Loucy (cell line): Measurements from ENCODE around the gene RBFOX2.
"Not testable (repeated sequence)": the region's sequence is repeated elsewhere in the genome, so short reads cannot be mapped to it uniquely, and the experiment has no call there.

Experiments used
- H2AFZ ChIP-seq: fragments of 200-600 bp; sonication (generic); 2 replicates; pipeline ENCODE4 v1.6.0; 2016; ENCODE audit warnings: antibody characterized with exemption, mild to moderate bottlenecking, low read length, moderate library complexity
- H3F3A ChIP-seq: fragments of 200-600 bp; 2 replicates; pipeline ENCODE4 v1.6.0; 2016; ENCODE audit warnings: antibody characterized with exemption, low read depth, mild to moderate bottlenecking
- H3K27me3 ChIP-seq: fragments of 200-600 bp; sonication (generic); 2 replicates; pipeline ENCODE4 v1.6.1; 2014; ENCODE audit warnings: low read length, mild to moderate bottlenecking; ENCODE audit not compliant: insufficient read depth, poor library complexity, severe bottlenecking
- H3K36me3 ChIP-seq: fragments of 200-600 bp; sonication (generic); 2 replicates; pipeline ENCODE4 v1.6.1; 2016; ENCODE audit warnings: low read length; ENCODE audit not compliant: insufficient read depth
- H3K4me1 ChIP-seq: fragments of 200-600 bp; sonication (generic); 2 replicates; pipeline ENCODE4 v1.5.1; 2014; ENCODE audit warnings: low read length, mild to moderate bottlenecking; ENCODE audit not compliant: insufficient read depth, poor library complexity, severe bottlenecking
- H3K4me2 ChIP-seq: fragments of 200-600 bp; sonication (generic); 2 replicates; pipeline ENCODE4 v1.6.0; 2014; ENCODE audit warnings: antibody characterized with exemption, low read length, low read depth, mild to moderate bottlenecking; ENCODE audit not compliant: poor library complexity, severe bottlenecking
- H3K4me3 ChIP-seq: fragments of 200-600 bp; sonication (generic); 2 replicates; pipeline ENCODE4 v1.5.1; 2014; ENCODE audit warnings: low read length, mild to moderate bottlenecking, mixed read lengths; ENCODE audit not compliant: poor library complexity, severe bottlenecking
- H3K79me2 ChIP-seq: fragments of 200-600 bp; sonication (generic); 2 replicates; pipeline ENCODE4 v1.6.1; 2014; ENCODE audit warnings: low read length; ENCODE audit not compliant: insufficient read depth
- H3K9ac ChIP-seq: fragments of 200-600 bp; sonication (generic); 2 replicates; pipeline ENCODE4 v1.6.0; 2014; ENCODE audit warnings: mild to moderate bottlenecking, low read depth, low read length, moderate library complexity; ENCODE audit not compliant: poor library complexity, severe bottlenecking
- H3K9me2 ChIP-seq: fragments of 200-600 bp; sonication (generic); replicated peaks from 2 replicates; pipeline ENCODE4 v1.6.1; 2016; ENCODE audit warnings: low read depth, low read length, mixed read lengths
- H3K9me3 ChIP-seq: fragments of 200-600 bp; sonication (generic); 2 replicates; pipeline ENCODE4 v1.6.1; 2014; ENCODE audit warnings: mild to moderate bottlenecking, antibody characterized with exemption, low read length, low read depth; ENCODE audit not compliant: insufficient read depth
- H4K20me1 ChIP-seq: fragments of 200-600 bp; sonication (generic); 2 replicates; pipeline ENCODE4 v1.6.0; 2014; ENCODE audit warnings: antibody characterized with exemption, low read length, mild to moderate bottlenecking; ENCODE audit not compliant: insufficient read depth, poor library complexity, severe bottlenecking
- EZH2phosphoT487 ChIP-seq: fragments of 200-600 bp; IDR thresholded peaks from 2 replicates; pipeline ENCODE4 v1.6.1; 2018; ENCODE audit warnings: antibody characterized with exemption, mild to moderate bottlenecking, moderate library complexity, borderline replicate concordance
- TF ChIP-seq, protein P1 (sequence below): fragments of 200-600 bp; sonication (generic); conservative IDR thresholded peaks from 2 replicates; pipeline ENCODE4 v1.5.1; 2014; ENCODE audit warnings: mild to moderate bottlenecking, antibody characterized with exemption, low read length

The RBFOX2 gene

DNA sequence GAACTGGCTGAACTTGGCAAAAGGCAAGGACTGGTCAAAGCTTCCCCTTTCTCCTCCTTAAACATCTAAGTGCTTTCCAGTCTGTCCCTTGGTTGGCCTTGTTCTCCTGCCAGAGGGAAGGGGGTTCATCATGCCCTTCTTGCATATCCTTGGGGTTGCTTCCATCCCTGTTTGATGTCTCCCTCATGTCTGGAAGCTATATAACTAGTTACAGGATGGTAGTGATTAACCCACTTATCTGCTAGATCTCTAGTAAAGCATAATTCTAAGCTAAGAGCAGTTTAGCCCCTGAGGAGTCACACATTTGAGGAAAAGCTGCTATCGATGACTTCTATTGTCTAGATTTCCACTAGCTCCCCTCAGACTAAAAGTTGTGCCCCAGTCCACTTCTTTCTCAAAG is 288.0 kb downstream of the RBFOX2 start:
- H3K79me2 ChIP-seq, result no peaks in the 10 kb centered on the region
- TF ChIP-seq, protein P1, sequence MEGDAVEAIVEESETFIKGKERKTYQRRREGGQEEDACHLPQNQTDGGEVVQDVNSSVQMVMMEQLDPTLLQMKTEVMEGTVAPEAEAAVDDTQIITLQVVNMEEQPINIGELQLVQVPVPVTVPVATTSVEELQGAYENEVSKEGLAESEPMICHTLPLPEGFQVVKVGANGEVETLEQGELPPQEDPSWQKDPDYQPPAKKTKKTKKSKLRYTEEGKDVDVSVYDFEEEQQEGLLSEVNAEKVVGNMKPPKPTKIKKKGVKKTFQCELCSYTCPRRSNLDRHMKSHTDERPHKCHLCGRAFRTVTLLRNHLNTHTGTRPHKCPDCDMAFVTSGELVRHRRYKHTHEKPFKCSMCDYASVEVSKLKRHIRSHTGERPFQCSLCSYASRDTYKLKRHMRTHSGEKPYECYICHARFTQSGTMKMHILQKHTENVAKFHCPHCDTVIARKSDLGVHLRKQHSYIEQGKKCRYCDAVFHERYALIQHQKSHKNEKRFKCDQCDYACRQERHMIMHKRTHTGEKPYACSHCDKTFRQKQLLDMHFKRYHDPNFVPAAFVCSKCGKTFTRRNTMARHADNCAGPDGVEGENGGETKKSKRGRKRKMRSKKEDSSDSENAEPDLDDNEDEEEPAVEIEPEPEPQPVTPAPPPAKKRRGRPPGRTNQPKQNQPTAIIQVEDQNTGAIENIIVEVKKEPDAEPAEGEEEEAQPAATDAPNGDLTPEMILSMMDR, result no peak
- no peak for TF ChIP-seq EZH2phosphoT487
- no peak overlapping the region for H3K4me2 ChIP-seq
- H3K4me1 ChIP-seq, result no peaks in the 10 kb centered on the region
- H3F3A ChIP-seq, result no peaks in the 10 kb centered on the region
- H2AFZ ChIP-seq, result no peak overlapping the region
- no peaks in the 10 kb centered on the region for H3K9me2 ChIP-seq
- H4K20me1 ChIP-seq, result no peaks in the 10 kb centered on the region
- no peaks in the 10 kb centered on the region for H3K9me3 ChIP-seq
- H3K4me3 ChIP-seq, result no peak overlapping the region
- H3K27me3 ChIP-seq, result no peaks in the 10 kb centered on the region
- no peaks in the 10 kb centered on the region for H3K36me3 ChIP-seq
- no peak overlapping the region for H3K9ac ChIP-seq

DNA sequence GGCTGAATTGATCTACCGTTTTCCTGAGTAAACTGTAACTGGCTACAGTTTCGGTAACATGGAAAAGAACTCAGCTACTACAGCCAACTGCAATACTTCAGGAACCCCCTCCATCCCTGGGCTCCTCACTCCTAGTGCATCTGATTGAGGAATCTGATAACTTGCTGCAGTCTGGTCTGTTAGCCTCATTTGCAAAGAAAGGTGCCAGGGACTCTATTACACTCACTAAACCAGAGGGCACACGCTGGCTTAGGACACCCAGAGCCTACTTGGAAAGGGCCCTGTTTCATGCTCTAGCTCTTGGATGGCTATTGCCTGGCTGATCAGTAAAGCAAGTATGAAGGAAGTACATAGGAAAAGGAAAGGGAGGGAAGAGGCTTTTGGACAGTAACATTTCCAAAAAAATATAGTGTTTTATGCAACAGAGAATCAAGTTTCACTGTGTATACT is 288.7 kb downstream of the RBFOX2 start:
- no peaks in the 10 kb centered on the region for H3F3A ChIP-seq
- no peaks in the 10 kb centered on the region for H3K36me3 ChIP-seq
- no peaks in the 10 kb centered on the region for H3K27me3 ChIP-seq
- no peaks in the 10 kb centered on the region for H3K9me2 ChIP-seq
- H3K4me3 ChIP-seq, result no peak overlapping the region
- no peak for TF ChIP-seq EZH2phosphoT487
- TF ChIP-seq, protein P1, result no peak
- no peak overlapping the region for H2AFZ ChIP-seq
- no peaks in the 10 kb centered on the region for H3K79me2 ChIP-seq
- H3K9me3 ChIP-seq, result no peaks in the 10 kb centered on the region
- H4K20me1 ChIP-seq, result no peaks in the 10 kb centered on the region
- no peaks in the 10 kb centered on the region for H3K4me1 ChIP-seq
- no peak overlapping the region for H3K9ac ChIP-seq
- H3K4me2 ChIP-seq, result no peak overlapping the region

DNA sequence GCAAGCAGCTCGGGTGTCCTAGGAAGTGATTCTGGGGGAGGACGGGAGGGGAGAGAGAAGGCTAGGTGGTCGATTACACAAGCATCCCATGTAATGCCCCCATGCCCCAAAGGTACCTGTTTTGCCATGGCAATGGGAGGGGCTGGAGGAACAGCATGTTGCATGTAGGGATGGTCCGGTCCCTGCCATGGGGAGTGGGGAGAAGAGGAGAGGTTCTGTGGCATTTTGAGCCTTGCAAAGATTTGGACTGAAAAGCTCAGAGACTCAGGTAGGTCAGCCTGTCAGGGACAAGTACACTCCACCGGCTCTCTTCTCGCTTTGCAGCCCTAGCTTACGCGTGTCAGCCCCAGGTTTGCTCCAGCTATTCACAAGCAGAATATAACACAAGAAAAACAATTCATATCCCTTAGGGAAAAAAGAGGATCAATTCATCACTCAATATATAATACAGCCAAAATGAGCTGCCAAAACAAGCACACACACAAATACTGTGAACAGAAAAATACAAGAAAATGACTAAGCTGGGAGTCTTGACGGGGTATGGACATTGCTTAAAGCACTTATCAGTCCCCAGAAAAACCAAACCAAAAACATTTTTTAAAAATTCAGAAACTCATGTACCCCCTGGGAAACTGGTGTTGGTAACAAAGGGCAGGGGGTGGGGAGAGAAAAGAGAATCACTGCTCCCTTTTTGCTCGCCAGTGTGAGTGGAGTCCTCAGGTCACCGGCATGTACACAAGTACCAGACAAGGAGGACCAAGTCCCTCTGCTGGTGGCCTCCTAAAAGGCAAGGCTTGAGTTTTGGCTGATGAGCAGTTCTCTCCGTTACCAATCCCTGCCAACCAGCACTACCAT is 289.3 kb downstream of the RBFOX2 start:
- Histone ChIP-seq H4K20me1 (no peaks in the 10 kb centered on the region), H3K4me2 (no peak overlapping the region), H3K4me1 (no peaks in the 10 kb centered on the region), H3K9ac (no peak overlapping the region), H3K27me3 (no peaks in the 10 kb centered on the region), H3K79me2 (no peaks in the 10 kb centered on the region), H3K36me3 (no peaks in the 10 kb centered on the region), H3K4me3 (no peak overlapping the region), H3K9me2 (no peaks in the 10 kb centered on the region), H2AFZ (no peak overlapping the region), H3F3A (no peaks in the 10 kb centered on the region), H3K9me3 (no peaks in the 10 kb centered on the region)
- TF ChIP-seq, protein P1, result peak; percentile 56
- TF ChIP-seq EZH2phosphoT487, result no peak

DNA sequence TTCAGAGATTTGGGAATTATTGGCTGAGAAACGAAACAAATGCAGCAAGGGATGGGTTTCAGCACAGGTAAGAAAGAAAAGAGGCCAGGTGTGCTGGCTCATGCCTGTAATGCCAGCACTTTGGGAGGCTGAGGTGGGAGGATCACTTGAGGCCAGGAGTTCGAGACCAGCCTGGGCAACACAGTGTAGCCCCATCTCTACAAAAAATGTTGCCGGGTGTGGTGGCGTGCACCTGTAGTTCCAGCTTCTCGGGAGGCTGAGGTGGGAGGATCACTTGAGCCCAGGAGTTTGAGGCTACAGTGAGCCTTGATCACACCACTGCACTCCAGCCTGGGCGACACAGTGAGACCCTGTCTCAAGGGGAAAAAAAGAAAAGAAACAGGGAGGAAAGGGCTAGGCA is 290.7 kb downstream of the RBFOX2 start:
- not testable (repeated sequence) for H3K9me3 ChIP-seq, H3K4me2 ChIP-seq, H4K20me1 ChIP-seq, H3K9ac ChIP-seq, H3F3A ChIP-seq, H3K4me1 ChIP-seq, H3K36me3 ChIP-seq, H3K4me3 ChIP-seq, H3K79me2 ChIP-seq, H2AFZ ChIP-seq, H3K27me3 ChIP-seq, H3K9me2 ChIP-seq
